Lung (tissue), 12 donors: ENCODE data around the gene OPCML. TPM values are rescaled to one million over a fixed set of nuclear protein-coding genes. Genes with fewer than 3 reads are reported as not detected.

ENCODE experiments used
- ATAC-seq: fragments of 200-7000 bp; cut with Tn5 transposase; one replicate; pipeline ENCODE4 v1.9.1; 2020; ENCODE audit warnings: moderate number of reproducible peaks; ENCODE audit not compliant: insufficient read depth, low FRiP score
- DNase-seq, 3 donors: peaks; one replicate each; pipeline ENCODE4 v3.0.0-alpha.2; 2013 to 2017
- H3K27ac ChIP-seq, 2 donors: one replicate each; pipeline ENCODE4 v1.5.1; 2013; ENCODE audit warnings: mild to moderate bottlenecking in 2 of 2, moderate library complexity in 2 of 2, control low read depth in 1 of 2, inconsistent platforms in 1 of 2, low read depth in 1 of 2, low read length in 1 of 2
- H3K27me3 ChIP-seq, 3 donors: one replicate each; pipeline ENCODE4 v1.5.1; 2013; ENCODE audit warnings: low read length in 2 of 3; ENCODE audit not compliant: control insufficient read depth in 3 of 3, insufficient read depth in 3 of 3
- H3K36me3 ChIP-seq, 4 donors: one replicate each; pipeline ENCODE4 v1.5.1; 2013; ENCODE audit warnings: low read length in 4 of 4, mild to moderate bottlenecking in 1 of 4, moderate library complexity in 1 of 4; ENCODE audit not compliant: control insufficient read depth in 4 of 4, insufficient read depth in 4 of 4
- H3K4me1 ChIP-seq, 5 donors: one replicate each; pipeline ENCODE4 v1.5.1; 2013; ENCODE audit warnings: low read length in 5 of 5, mild to moderate bottlenecking in 2 of 5, moderate library complexity in 1 of 5; ENCODE audit not compliant: control insufficient read depth in 5 of 5, insufficient read depth in 5 of 5
- H3K4me3 ChIP-seq: one replicate; pipeline ENCODE4 v1.5.1; 2013; ENCODE audit warnings: mild to moderate bottlenecking, control low read depth, moderate library complexity
- H3K9ac ChIP-seq, 2 donors: one replicate each; pipeline ENCODE4 v1.5.1; 2013; ENCODE audit warnings: low read length in 2 of 2, control low read depth in 1 of 2; ENCODE audit not compliant: insufficient read depth in 1 of 2
- H3K9me3 ChIP-seq, 4 donors: one replicate each; pipeline ENCODE4 v1.5.1; 2013; ENCODE audit warnings: low read length in 3 of 4, mild to moderate bottlenecking in 1 of 4, moderate library complexity in 1 of 4; ENCODE audit not compliant: control insufficient read depth in 4 of 4, insufficient read depth in 3 of 4
- CTCF ChIP-seq: IDR thresholded peaks from 2 replicates; pipeline ENCODE4 v1.5.1; 2012; ENCODE audit warnings: mild to moderate bottlenecking; ENCODE audit errors: control extremely low read depth, extremely low read depth
- WGBS, 2 donors: extraction: QIAGEN DNeasy Blood & Tissue Kit; methylation state at CpG; one replicate each; pipeline ENCODE4 v1.1.7; 2013; 5-methylcytosine and 5-hydroxymethylcytosine counted together
- polyA plus RNA-seq, 2 donors: library from polyadenylated mRNA; stranded (reverse); fragments of 200-250 nt; gene quantifications; one replicate each; pipeline ENCODE4 v1.2.1, GENCODE V29; 2013
- total RNA-seq, 2 donors: library from RNA; depleted of rRNA in 1 of 2; stranded (reverse); fragments of >200 nt in 1 of 2; gene quantifications; one replicate each; pipeline ENCODE4 v1.2.1, GENCODE V29; 2014 to 2021
- donor health status: control.
- donor health status: control.
- donor health status: Bipolar disorder and iron deficiency.
- donor health status: healthy.
- donor health status: DM: yes; HTN: yes; CAD: no.

Gene OPCML
- total and polyA plus RNA-seq, 4 donors: 0.49 to 0.74 TPM; not detected in 2

GRCh38 chr11:132907651-132908413, 624.5 kb downstream of the OPCML start:
- Histone ChIP-seq H3K27me3 (peaks cover 0 to 2% (median 0%) of the 10 kb centered on the region in 3 donors), H3K9me3 (no peaks in the 10 kb centered on the region), H3K9ac (no peak overlapping the region), H3K27ac (no peak overlapping the region), H3K36me3 (no peaks in the 10 kb centered on the region), H3K4me3 (no peak overlapping the region), H3K4me1 (peaks cover 0 to 15% (median 13%) of the 10 kb centered on the region in 5 donors)
- ATAC-seq (no peak), DNase-seq (no peak)
- 85 to 87% methylated on average over 8 of the region's 8 CpGs for WGBS, 2 donors
- TF ChIP-seq CTCF: no peak

GRCh38 chr11:132904607-132905006, 627.7 kb downstream of the OPCML start:
- WGBS, 2 donors: 62 to 64% methylated on average over 5 of the region's 5 CpGs
- DNase-seq: no peak
- Histone ChIP-seq H3K27ac (no peak overlapping the region), H3K9ac (no peak overlapping the region), H3K4me1 (no peaks in the 10 kb centered on the region), H3K27me3 (no peaks in the 10 kb centered on the region), H3K36me3 (no peaks in the 10 kb centered on the region), H3K9me3 (no peaks in the 10 kb centered on the region), H3K4me3 (no peak overlapping the region)
- no peak for ATAC-seq
- no peak for TF ChIP-seq CTCF

- DNase-seq: no peak
- no peak overlapping the region for H3K27ac ChIP-seq
- no peak overlapping the region for H3K4me3 ChIP-seq
- H3K27me3 ChIP-seq: no peaks in the 10 kb centered on the region
- no peak for TF ChIP-seq CTCF
- H3K9ac ChIP-seq: no peak overlapping the region
- no peaks in the 10 kb centered on the region for H3K36me3 ChIP-seq
- no peaks in the 10 kb centered on the region for H3K9me3 ChIP-seq
- ATAC-seq: no peak
- H3K4me1 ChIP-seq: no peaks in the 10 kb centered on the region
- WGBS, 2 donors: 70 to 73% methylated on average over 1 of the region's 1 CpG
Measured at GRCh38 chr11:132904091-132904490, 628.2 kb downstream of the OPCML start.
